Mesodermal cell (in vitro differentiated cells): Measurements from ENCODE around the gene ATP13A5.

ENCODE experiments used
- H3K27ac ChIP-seq: 2 replicates; pipeline ENCODE4 v1.7.0; 2013; ENCODE audit warnings: mild to moderate bottlenecking, low read depth, low read length, moderate library complexity; ENCODE audit not compliant: severe bottlenecking
- H3K36me3 ChIP-seq: 2 replicates; pipeline ENCODE4 v1.7.1; 2013; ENCODE audit warnings: mild to moderate bottlenecking, low read length, moderate library complexity; ENCODE audit not compliant: control insufficient read depth, insufficient read depth
- H3K4me1 ChIP-seq: one replicate; pipeline ENCODE4 v1.7.1; 2013; ENCODE audit warnings: mild to moderate bottlenecking, low read length; ENCODE audit not compliant: insufficient read depth, control insufficient read depth, poor library complexity, severe bottlenecking
- H3K4me3 ChIP-seq: 2 replicates; pipeline ENCODE4 v1.7.0; 2013; ENCODE audit warnings: low read length, control low read depth, mild to moderate bottlenecking; ENCODE audit not compliant: insufficient read depth, poor library complexity, severe bottlenecking; ENCODE audit errors: extremely low read depth
- H3K9me3 ChIP-seq: 2 replicates; pipeline ENCODE4 v1.7.1; 2013; ENCODE audit warnings: mild to moderate bottlenecking, low read length, moderate library complexity; ENCODE audit not compliant: control insufficient read depth
- WGBS, 2 experiments: methylation state at CpG; one replicate each; pipeline ENCODE4 v1.1.5; 2013; ENCODE audit warnings: missing lambda C conversion rate in 2 of 2; ENCODE audit not compliant: insufficient coverage in 2 of 2; 5-methylcytosine and 5-hydroxymethylcytosine counted together

Gene ATP13A5

GRCh38 chr3:193237030-193237429 lies 141.5 kb downstream of the ATP13A5 start:
- no peaks in the 10 kb centered on the region for H3K36me3 ChIP-seq
- H3K4me1 ChIP-seq: peaks cover 12% of the 10 kb centered on the region
- no peak overlapping the region for H3K27ac ChIP-seq
- H3K9me3 ChIP-seq: no peaks in the 10 kb centered on the region
- H3K4me3 ChIP-seq: no peak overlapping the region
- 81 to 83% methylated on average over 4 of the region's 5 CpGs for WGBS, 2 experiments

- H3K27ac ChIP-seq: no peak overlapping the region
- H3K9me3 ChIP-seq: no peaks in the 10 kb centered on the region
- no peak overlapping the region for H3K4me3 ChIP-seq
- H3K36me3 ChIP-seq: no peaks in the 10 kb centered on the region
- H3K4me1 ChIP-seq: peaks cover 8% of the 10 kb centered on the region
- WGBS, 2 experiments: 71% methylated on average over 1 of the region's 4 CpGs; no CpG with 5 or more reads in 1 of the 2 experiments
Measured at GRCh38 chr3:193236599-193236998, 142.0 kb downstream of the ATP13A5 start.

GRCh38 chr3:193231201-193231600 lies 147.4 kb downstream of the ATP13A5 start:
- H3K27ac ChIP-seq: no peak overlapping the region
- H3K36me3 ChIP-seq: no peaks in the 10 kb centered on the region
- 86 to 91% methylated on average over 5 to 6 of the region's 6 CpGs for WGBS, 2 experiments
- H3K4me1 ChIP-seq: peaks cover 8% of the 10 kb centered on the region
- no peak overlapping the region for H3K4me3 ChIP-seq
- no peaks in the 10 kb centered on the region for H3K9me3 ChIP-seq

GRCh38 chr3:193230610-193231009 lies 147.9 kb downstream of the ATP13A5 start:
- WGBS, 2 experiments: 86 to 94% methylated on average over 3 to 4 of the region's 4 CpGs
- no peaks in the 10 kb centered on the region for H3K36me3 ChIP-seq
- no peak overlapping the region for H3K27ac ChIP-seq
- no peak overlapping the region for H3K4me3 ChIP-seq
- H3K9me3 ChIP-seq: no peaks in the 10 kb centered on the region
- H3K4me1 ChIP-seq: peaks cover 8% of the 10 kb centered on the region

GRCh38 chr3:193229851-193230420 lies 148.6 kb downstream of the ATP13A5 start:
- H3K4me3 ChIP-seq: no peak overlapping the region
- 80 to 83% methylated on average over 1 to 4 of the region's 4 CpGs for WGBS, 2 experiments

GRCh38 chr3:193228206-193228605 lies 150.3 kb downstream of the ATP13A5 start:
- WGBS, 2 experiments: 90 to 100% methylated on average over 3 to 5 of the region's 6 CpGs
- Histone ChIP-seq H3K9me3 (no peaks in the 10 kb centered on the region), H3K36me3 (no peaks in the 10 kb centered on the region), H3K4me1 (peaks cover 8% of the 10 kb centered on the region), H3K4me3 (no peak overlapping the region), H3K27ac (no peak overlapping the region)

More at GRCh38 chr3:193229851-193230420, 148.6 kb downstream of the ATP13A5 start:
- H3K27ac ChIP-seq: no peak overlapping the region
- no peaks in the 10 kb centered on the region for H3K36me3 ChIP-seq
- peaks cover 8% of the 10 kb centered on the region for H3K4me1 ChIP-seq
- H3K9me3 ChIP-seq: no peaks in the 10 kb centered on the region

GRCh38 chr3:193225302-193226125 lies 153.0 kb downstream of the ATP13A5 start:
- no peak overlapping the region for H3K27ac ChIP-seq

More at GRCh38 chr3:193225302-193226125, 153.0 kb downstream of the ATP13A5 start:
- H3K36me3 ChIP-seq: no peaks in the 10 kb centered on the region
- H3K4me1 ChIP-seq: peaks cover 2% of the 10 kb centered on the region
- H3K4me3 ChIP-seq: no peak overlapping the region
- 76 to 89% methylated on average over 5 to 6 of the region's 6 CpGs for WGBS, 2 experiments
- no peaks in the 10 kb centered on the region for H3K9me3 ChIP-seq
